HG02623 (cell line): Measurements from ENCODE around the gene FZD10.

Experiments
- ATAC-seq: cut with Tn5 transposase; IDR thresholded peaks from one replicate; pipeline ENCODE4 v1.9.1; 2021; ENCODE audit warnings: moderate library complexity; ENCODE audit not compliant: unreplicated experiment

The FZD10 gene, protein sequence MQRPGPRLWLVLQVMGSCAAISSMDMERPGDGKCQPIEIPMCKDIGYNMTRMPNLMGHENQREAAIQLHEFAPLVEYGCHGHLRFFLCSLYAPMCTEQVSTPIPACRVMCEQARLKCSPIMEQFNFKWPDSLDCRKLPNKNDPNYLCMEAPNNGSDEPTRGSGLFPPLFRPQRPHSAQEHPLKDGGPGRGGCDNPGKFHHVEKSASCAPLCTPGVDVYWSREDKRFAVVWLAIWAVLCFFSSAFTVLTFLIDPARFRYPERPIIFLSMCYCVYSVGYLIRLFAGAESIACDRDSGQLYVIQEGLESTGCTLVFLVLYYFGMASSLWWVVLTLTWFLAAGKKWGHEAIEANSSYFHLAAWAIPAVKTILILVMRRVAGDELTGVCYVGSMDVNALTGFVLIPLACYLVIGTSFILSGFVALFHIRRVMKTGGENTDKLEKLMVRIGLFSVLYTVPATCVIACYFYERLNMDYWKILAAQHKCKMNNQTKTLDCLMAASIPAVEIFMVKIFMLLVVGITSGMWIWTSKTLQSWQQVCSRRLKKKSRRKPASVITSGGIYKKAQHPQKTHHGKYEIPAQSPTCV

DNA sequence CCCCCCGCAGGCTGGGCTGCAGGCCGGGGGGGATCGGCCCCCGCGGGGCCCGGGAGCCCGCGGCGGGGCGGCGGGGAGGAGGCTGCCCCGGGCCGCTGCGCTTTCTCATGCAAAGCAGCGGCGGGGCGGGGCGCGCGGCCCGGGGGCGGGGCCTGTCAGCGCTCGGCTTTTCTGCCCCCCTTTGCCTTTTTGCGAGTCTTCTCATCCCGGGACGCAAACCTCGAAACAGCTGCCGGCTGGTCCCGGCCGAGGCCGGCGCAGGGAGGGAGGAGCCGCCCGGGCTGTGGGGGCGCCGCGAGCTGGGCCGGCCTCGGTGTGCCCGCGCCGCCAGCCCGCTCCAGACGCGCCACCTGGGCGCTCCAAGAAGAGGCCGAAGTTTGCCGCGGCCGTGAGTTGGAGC, at the start of gene FZD10:
FZD10 (plus strand) TSS at position 198 of the 400 bp plus-strand sequence. CDS start 479 bp downstream, outside the sequence.
- ATAC-seq = no peak

DNA sequence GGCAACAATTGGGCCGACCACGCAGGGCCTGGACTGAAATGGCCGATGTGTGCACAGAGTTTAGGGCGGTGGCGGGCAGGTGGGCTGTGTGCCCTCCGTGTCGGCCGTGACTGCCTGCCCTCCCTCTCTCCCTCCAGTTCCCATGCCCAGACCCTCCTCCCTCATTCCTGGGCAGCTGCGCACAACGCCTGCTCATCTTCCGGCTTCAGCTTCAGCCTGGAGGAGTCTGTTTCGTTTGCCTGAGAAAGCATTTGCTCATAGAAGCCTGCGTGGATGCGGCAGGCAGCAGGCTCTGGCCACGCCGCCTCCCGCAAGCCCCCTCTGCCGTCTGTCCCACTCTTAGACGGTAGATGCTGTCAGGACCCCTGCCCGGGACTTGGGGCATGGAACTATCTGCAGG, 47.3 kb upstream of the FZD10 start:
- ATAC-seq = no peak

DNA sequence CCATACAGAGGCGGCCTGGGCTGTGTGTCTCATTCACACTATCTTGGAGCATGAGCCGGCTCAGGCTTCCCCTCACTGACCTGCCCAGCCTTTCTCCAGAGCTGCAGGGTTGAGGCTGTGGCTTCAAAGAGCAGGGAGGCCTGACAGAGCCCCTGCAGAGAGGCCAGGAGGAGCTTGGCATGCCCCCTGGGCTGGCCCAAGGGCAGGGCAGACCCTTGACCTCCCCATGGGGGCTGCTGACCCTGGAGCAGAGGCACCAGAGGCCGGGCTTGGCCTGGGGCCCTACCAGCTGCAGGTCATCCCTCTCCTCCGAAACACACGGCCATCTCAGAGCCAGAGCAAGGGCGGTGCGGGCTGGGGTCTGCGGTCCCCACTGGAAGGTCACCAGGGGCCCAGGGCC, 46.6 kb upstream of the FZD10 start:
- ATAC-seq = no peak

- no peak for ATAC-seq
These were observed 45.5 kb upstream of the FZD10 start for GRCh38 chr12:130116791-130117190.

DNA sequence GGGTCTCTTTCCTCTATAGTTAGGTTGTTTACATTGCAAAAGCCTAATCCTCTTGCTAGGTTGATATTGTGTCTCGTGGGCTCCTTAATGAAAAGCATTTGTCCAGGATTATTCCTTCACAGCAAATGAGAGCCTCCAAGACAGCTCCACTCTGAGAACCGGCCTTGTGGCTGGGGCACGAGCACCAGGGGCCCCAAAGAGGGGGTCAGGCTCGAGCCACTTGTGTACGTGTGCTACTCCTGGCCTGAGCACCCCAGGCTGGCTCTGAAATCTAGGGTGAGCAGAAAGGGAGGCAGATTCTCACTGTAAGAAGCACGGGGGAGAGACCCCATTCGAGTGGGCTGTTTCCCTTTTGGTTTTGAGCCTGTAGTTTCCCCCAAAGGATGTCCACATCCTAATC, 45.0 kb upstream of the FZD10 start:
- ATAC-seq = no peak

- ATAC-seq = no peak
These were observed 44.6 kb upstream of the FZD10 start for GRCh38 chr12:130117701-130118100.

DNA sequence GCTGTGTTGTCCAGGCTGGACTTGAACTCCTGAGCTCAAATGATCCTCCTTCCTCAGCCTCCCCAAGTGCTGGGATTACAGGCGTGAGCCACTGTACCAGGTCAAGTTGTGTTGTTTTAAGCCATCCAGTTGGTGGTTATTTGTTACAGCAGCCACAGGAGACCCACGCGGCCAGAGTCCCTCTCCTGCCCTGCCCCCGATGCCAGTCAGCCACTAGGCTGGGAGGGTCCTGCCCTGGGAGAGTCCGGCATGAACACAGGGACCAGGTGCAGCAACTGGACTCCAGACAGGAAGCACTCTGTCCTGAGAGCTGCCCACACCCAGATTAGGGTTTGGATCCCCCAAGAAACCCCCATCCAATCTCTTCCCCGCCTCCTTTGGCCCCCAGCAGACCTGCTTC, 44.1 kb upstream of the FZD10 start:
- no peak for ATAC-seq

DNA sequence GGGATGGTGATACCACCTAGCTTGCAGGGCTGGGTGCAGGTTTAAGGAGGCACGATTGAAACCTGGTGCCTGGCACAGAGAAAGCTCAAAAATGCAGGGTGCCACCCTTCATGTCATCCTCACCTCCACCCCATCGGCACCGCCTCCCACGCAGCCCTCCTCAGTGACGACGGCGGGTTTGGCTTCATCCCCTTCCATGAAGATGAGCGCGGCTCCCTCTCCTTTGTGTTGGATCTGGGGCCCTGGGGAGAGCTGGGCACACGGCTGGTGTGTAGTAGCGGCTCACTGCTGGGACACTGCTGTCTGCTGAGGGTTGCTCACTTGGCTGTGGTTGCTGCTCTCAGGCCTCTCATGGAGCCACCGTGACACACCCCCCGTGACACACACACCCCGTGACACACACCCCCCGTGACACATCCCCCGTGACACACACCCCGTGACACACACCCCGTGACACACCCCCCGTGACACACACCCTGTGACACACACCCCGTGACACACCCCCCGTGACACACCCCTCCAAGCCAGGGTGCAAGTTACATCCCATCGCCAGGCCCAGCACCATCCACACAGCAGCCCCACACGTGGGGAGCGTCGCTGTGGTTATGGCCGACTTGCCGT, 42.9 kb upstream of the FZD10 start:
- no peak for ATAC-seq

GRCh38 chr12:130120012-130120805, 42.1 kb upstream of the FZD10 start:
- no peak for ATAC-seq

DNA sequence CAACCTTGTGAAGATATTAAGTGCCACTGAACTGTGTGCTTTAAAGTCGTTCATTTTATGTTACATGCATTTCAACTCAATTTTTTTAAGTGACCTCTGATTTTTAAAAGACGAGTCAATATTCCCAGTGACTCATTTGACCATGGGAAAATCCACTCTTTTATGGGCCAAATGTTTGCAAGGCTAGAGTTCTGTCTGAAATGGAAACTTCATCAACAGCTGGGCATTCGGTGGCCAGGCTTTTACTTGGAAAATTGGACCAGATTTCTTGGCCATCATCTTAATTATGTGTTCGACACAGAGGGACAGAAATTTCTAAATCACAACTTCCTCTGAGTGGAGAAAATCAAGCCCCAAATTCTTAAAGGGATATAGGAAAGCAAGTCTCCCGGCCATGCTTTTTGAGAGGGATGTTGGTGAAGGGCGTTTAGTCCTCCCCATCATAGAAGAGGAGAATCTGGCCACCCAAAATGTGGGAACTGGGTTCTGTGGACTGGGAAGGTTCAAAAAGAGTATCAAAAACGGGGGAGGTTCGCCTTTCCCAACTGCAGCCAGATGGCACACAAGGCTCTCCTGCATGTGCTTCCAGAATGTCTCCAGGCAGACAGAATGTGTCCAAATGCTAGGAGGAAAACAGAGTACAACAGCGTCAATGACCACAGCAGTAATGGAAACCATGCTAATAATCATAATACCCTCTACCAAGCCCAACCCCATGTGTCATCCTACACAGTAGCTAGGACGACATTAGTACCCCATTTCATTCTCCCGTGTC, 40.9 kb upstream of the FZD10 start:
- no peak for ATAC-seq

- ATAC-seq = no peak
These were observed 39.9 kb upstream of the FZD10 start for GRCh38 chr12:130122356-130122755.

DNA sequence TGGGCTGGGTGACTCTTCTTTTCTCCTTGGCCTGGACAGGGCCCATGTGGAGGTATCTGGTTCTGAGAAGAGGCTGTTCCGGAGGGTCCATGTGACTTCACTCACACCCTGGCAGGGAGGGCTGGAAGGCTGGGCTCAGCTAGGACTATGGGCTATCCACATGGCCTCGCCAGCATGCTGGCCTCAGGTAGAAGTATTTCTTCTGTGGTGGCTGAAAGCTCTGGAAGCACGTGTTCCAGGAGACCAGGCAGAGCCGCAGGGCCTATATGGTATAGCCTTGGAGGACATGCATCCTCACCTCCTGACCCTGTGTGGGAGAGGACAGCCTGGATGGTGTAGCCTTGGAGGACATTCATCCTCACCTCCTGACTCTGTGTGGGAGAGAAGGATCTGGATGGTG, 38.2 kb upstream of the FZD10 start:
- ATAC-seq = no peak

DNA sequence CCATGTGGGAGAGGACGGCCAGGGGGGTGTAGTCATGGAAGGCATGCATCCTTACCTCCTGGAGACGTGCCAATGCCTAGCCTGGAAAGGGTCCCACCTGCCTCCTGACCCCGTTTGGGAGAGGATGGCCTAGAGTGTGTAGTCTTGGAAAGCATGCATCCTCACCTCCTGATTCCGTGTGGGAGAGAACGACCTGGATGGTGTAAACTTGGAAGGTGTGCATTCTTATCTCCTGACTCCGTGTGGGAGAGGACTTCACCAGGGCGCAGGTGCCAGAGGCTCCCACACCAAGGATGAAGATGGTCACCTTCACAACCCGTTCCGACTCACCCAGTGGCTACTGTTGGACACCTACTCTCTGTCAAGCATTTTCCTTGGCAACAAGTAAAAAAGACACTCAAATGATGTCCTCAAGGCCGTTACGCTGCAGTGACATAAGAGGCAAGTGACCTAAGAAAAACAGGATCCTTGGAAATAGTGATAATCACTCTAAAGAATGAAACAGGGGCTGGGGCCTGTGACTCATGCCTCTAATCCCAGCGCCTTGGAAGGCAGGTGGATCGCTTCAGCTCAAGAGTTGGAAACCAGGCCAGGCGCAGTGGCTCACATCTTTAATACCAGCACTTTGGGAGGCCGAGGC, 37.5 kb upstream of the FZD10 start:
- ATAC-seq = no peak

GRCh38 chr12:130126023-130126432, 36.2 kb upstream of the FZD10 start:
- ATAC-seq = no peak

DNA sequence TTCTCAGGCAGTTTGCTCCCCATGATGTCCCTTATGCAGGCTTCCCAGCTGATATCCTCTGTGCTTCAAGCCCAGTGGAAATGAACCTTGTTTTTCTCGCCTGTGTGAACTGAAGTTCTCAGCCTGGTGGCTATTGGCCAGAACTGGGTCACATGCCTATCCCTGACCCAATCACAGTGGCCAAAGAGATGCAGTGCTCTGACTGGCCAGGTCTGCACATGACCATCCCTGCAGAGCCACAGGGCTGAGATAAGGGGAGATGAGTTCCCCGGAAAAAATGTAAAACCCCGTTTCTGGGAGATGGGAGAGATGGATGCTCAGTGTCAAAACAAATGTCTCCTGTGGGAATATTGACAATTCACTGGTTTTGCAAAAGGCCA, 34.7 kb upstream of the FZD10 start:
- no peak for ATAC-seq

DNA sequence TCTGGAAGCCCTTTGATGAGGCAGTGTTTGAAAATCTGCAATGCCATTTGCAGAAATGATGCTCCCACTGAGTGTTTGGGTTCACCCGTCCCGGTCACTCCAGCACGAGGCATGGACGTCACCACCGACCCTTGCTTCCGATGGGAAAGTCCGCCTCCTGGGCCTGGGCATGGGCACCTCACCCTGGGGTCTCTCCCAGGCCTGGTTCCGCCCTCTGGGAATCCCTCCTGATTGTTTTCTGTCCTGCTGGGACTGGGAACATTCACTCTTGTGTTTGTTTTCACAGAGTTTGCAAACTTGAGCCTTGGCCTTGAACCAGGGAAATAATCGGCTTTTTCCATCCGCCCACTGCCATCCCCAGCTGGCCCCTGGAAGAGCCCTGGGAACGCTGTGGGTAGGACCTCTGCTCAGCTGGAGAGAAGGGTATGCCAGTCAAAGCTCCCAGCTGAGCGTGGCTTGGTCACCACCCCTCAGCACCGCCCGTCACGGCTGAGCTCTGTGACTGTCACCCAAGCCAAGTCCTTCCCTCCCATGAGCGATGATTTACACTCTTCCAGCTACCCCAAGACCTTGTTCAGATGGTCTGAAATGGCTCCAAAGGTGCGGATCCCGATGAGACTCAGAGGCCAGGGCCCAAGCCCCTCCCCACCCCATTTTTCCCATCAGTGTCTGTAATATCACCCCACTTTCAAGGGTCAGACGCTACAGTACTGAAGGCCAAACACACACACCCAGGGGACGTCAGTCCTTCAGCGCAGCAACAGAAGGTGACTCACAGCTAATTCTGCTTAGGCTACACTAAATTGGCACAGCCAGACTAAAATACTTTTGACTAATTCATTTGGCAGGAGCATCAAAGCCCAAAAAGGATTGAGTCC, 34.1 kb upstream of the FZD10 start:
- no peak for ATAC-seq

GRCh38 chr12:130128790-130129735, 33.2 kb upstream of the FZD10 start:
- no peak for ATAC-seq

DNA sequence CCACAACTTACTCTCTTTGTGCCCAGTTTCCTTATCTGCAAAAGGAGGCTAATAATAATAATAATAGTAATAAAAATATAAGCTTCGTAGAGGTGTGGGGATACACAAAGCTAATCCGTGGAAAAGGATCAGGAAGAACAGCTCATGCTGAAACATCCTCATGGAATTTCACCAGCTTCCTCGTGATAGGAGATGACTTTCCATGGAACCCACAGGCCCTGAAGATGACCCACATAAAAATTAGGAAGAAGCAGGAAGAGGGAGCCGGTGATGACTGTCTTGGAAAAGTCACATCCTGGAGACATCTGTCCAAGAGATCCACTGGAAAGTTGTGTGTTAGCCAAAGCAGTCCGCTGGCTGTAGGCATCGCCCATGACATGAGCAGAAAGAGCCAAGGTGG, 31.9 kb upstream of the FZD10 start:
- no peak for ATAC-seq
